Keratinocyte (primary cell): Measurements from ENCODE around the gene SSX5. TPM values are rescaled to one million over a fixed set of nuclear protein-coding genes. Genes with fewer than 3 reads are reported as not detected.
"Not testable (repeated sequence)": the region's sequence is repeated elsewhere in the genome, so short reads cannot be mapped to it uniquely, and the experiment has no call there.

Experiments used
- DNase-seq: peaks from one replicate; pipeline ENCODE4 v3.0.0-alpha.2; 2011; ENCODE audit warnings: low read depth, missing footprints, low spot score
- FAIRE-seq: peaks from 2 replicates; lab custom pipeline; 2011; peaks lifted over from hg19 to GRCh38; lab: Jason Lieb, UNC
- H2AFZ ChIP-seq: 2 replicates; pipeline ENCODE4 v1.6.0; 2012; ENCODE audit warnings: low read length, control low read depth, inconsistent platforms; ENCODE audit not compliant: control insufficient read depth
- H3K27ac ChIP-seq: 2 replicates; pipeline ENCODE4 v1.5.1; 2011; ENCODE audit warnings: low read length; ENCODE audit not compliant: control insufficient read depth, insufficient read depth
- H3K27me3 ChIP-seq: 3 replicates; pipeline ENCODE4 v1.6.0; 2011; ENCODE audit warnings: low read length; ENCODE audit not compliant: control insufficient read depth, insufficient read depth; ENCODE audit errors: extremely low read depth
- H3K36me3 ChIP-seq, 2 experiments: 2 replicates in 1 of 2; 3 replicates in 1 of 2; pipeline ENCODE4 v1.5.1; 2011; ENCODE audit warnings: low read length in 2 of 2, mild to moderate bottlenecking in 1 of 2; ENCODE audit not compliant: control insufficient read depth in 2 of 2, insufficient read depth in 2 of 2; ENCODE audit errors: extremely low read depth in 1 of 2
- H3K4me1 ChIP-seq: 3 replicates; pipeline ENCODE4 v1.5.1; 2011; ENCODE audit warnings: low read length; ENCODE audit not compliant: control insufficient read depth, insufficient read depth; ENCODE audit errors: extremely low read depth
- H3K4me2 ChIP-seq: 3 replicates; pipeline ENCODE4 v1.6.0; 2011; ENCODE audit warnings: low read depth, low read length; ENCODE audit not compliant: control insufficient read depth, insufficient read depth; ENCODE audit errors: extremely low read depth
- H3K4me3 ChIP-seq, 3 experiments: fragments of 200-600 bp in 1 of 3; sonication (generic) in 1 of 3; 2 replicates in 2 of 3; 3 replicates in 1 of 3; pipeline ENCODE4 v1.5.1; 2011 to 2016; ENCODE audit warnings: low read length in 3 of 3, mild to moderate bottlenecking in 3 of 3, control low read depth in 2 of 3, inconsistent platforms in 1 of 3, low read depth in 1 of 3, mixed read lengths in 1 of 3, mixed run types in 1 of 3, moderate library complexity in 1 of 3; ENCODE audit not compliant: control insufficient read depth in 2 of 3, insufficient read depth in 2 of 3; ENCODE audit errors: extremely low read depth in 1 of 3
- H3K79me2 ChIP-seq: 2 replicates; pipeline ENCODE4 v1.6.0; 2012; ENCODE audit warnings: low read length; ENCODE audit not compliant: control insufficient read depth, insufficient read depth
- H3K9ac ChIP-seq: 3 replicates; pipeline ENCODE4 v1.6.0; 2011; ENCODE audit warnings: low read length; ENCODE audit not compliant: control insufficient read depth, insufficient read depth; ENCODE audit errors: extremely low read depth
- H3K9me1 ChIP-seq: 3 replicates; pipeline ENCODE4 v1.6.0; 2011; ENCODE audit warnings: low read length; ENCODE audit not compliant: control insufficient read depth, insufficient read depth; ENCODE audit errors: extremely low read depth
- H3K9me3 ChIP-seq: 2 replicates; pipeline ENCODE4 v1.5.1; 2012; ENCODE audit warnings: low read depth, low read length; ENCODE audit not compliant: control insufficient read depth
- H4K20me1 ChIP-seq: 3 replicates; pipeline ENCODE4 v1.6.0; 2011; ENCODE audit warnings: low read length; ENCODE audit not compliant: control insufficient read depth, insufficient read depth; ENCODE audit errors: extremely low read depth
- EZH2 ChIP-seq: IDR thresholded peaks from one replicate; pipeline ENCODE4 v1.6.1; 2012; ENCODE audit warnings: inconsistent platforms, mild to moderate bottlenecking, low read length, moderate library complexity
- dilution Hi-C: fragments of 300-500 bp; cut with MboI; formaldehyde crosslinking; loops from one replicate; pipeline ENCODE4 v1.7.0; 2020; ENCODE audit warnings: low sequenced_read_pairs; ENCODE audit not compliant: extremely low pct_ligation_motif_present
- polyA minus RNA-seq, 3 experiments: library from RNA; depleted of rRNA, polyadenylated mRNA; stranded (reverse); fragments of >200 nt; gene quantifications; 1 replicate in 1 of 3; 2 replicates in 1 of 3; 3 replicates in 1 of 3; pipeline ENCODE4 v1.2.3, GENCODE V29; 2011
- polyA plus RNA-seq, 5 experiments: library from polyadenylated mRNA; depleted of rRNA in 3 of 5; stranded (reverse) in 3 of 5; stranded (forward) in 1 of 5; unstranded in 1 of 5; fragments of >200 nt; gene quantifications; 1 replicate in 1 of 5; 2 replicates in 3 of 5; 3 replicates in 1 of 5; pipeline versions ENCODE4 v1.2.1 to v1.2.3, GENCODE V29; 2011 to 2012; ENCODE audit warnings: missing spikeins in 2 of 5, low read depth in 1 of 5, low replicate concordance in 1 of 5

Gene SSX5
- polyA plus RNA-seq (not detected in 3 replicates), polyA minus RNA-seq (not detected in 3 replicates)
- not detected for polyA plus RNA-seq (2011; ENCODE audit: low read depth)
- polyA plus RNA-seq (2011; cell fraction: cytosol; rRNA removed), result not detected in 2 replicates
- not detected in 2 replicates for polyA plus RNA-seq (2011; cell fraction: nucleus; rRNA removed)
- polyA plus RNA-seq (2012; ENCODE audit: low replicate concordance), result not detected in 2 replicates
- polyA minus RNA-seq (2011; cell fraction: cytosol; rRNA and poly(A)+ RNA removed), result not detected
- polyA minus RNA-seq (2011; cell fraction: nucleus; rRNA and poly(A)+ RNA removed), result not detected in 2 replicates

GRCh38 chrX:48196745-48197201, at the start of gene SSX5:
Gene SSX5, minus strand, starts transcription at chrX:48196795. Its CDS starts 1,437 bp downstream, at chrX:48195358.
- dilution Hi-C loops, result no loop called here
- H3K27me3 ChIP-seq, result no peaks in the 10 kb centered on the region
- FAIRE-seq (no peak), DNase-seq (no peak)
- H3K27ac ChIP-seq, result no peak within 1 kb of the TSS
- no peak for TF ChIP-seq EZH2
- no peak within 1 kb of the TSS for H3K4me3 ChIP-seq
- no peak within 1 kb of the TSS for H2AFZ ChIP-seq
- no peak within 1 kb of the TSS for H3K9ac ChIP-seq
- no peaks in the 10 kb centered on the region for H4K20me1 ChIP-seq
- H3K79me2 ChIP-seq, result no peaks in the 10 kb centered on the region
- no peaks in the 10 kb centered on the region for H3K36me3 ChIP-seq
- H3K4me1 ChIP-seq, result no peaks in the 10 kb centered on the region
- peaks cover 2% of the 10 kb centered on the region for H3K9me3 ChIP-seq
- no peaks in the 10 kb centered on the region for H3K9me1 ChIP-seq
- H3K4me2 ChIP-seq, result no peak within 1 kb of the TSS

GRCh38 chrX:48224196-48224595, 27.6 kb upstream of the SSX5 start:
- H3K27ac ChIP-seq, H2AFZ ChIP-seq, H3K9me1 ChIP-seq, H3K4me2 ChIP-seq, H3K4me1 ChIP-seq, H3K79me2 ChIP-seq, H3K4me3 ChIP-seq, H4K20me1 ChIP-seq, H3K36me3 ChIP-seq, H3K9ac ChIP-seq, H3K9me3 ChIP-seq, FAIRE-seq, dilution Hi-C loops, H3K27me3 ChIP-seq, DNase-seq: not testable (repeated sequence)

- H4K20me1 ChIP-seq, H2AFZ ChIP-seq, H3K4me3 ChIP-seq, H3K79me2 ChIP-seq, H3K27ac ChIP-seq, H3K9me3 ChIP-seq, H3K4me1 ChIP-seq, H3K27me3 ChIP-seq, H3K9me1 ChIP-seq, H3K4me2 ChIP-seq, FAIRE-seq, DNase-seq, dilution Hi-C loops, H3K36me3 ChIP-seq, H3K9ac ChIP-seq: not testable (repeated sequence)
Measured at GRCh38 chrX:48214341-48214740, 17.7 kb upstream of the SSX5 start.

- H3K36me3 ChIP-seq, H3K9me1 ChIP-seq, H3K4me2 ChIP-seq, H3K9me3 ChIP-seq, H3K4me1 ChIP-seq, H4K20me1 ChIP-seq, H3K27ac ChIP-seq, FAIRE-seq, H3K4me3 ChIP-seq, H3K9ac ChIP-seq, DNase-seq, H3K27me3 ChIP-seq, H2AFZ ChIP-seq, dilution Hi-C loops, H3K79me2 ChIP-seq: not testable (repeated sequence)
Measured at GRCh38 chrX:48190024-48190423, 6.6 kb downstream of the SSX5 start.

GRCh38 chrX:48181882-48182281, 14.7 kb downstream of the SSX5 start:
- H3K9ac ChIP-seq, H3K79me2 ChIP-seq, H3K27me3 ChIP-seq, H3K4me2 ChIP-seq, H3K27ac ChIP-seq, dilution Hi-C loops, H3K4me3 ChIP-seq, FAIRE-seq, H3K36me3 ChIP-seq, H4K20me1 ChIP-seq, H3K9me3 ChIP-seq, H3K9me1 ChIP-seq, H2AFZ ChIP-seq, DNase-seq: not testable (repeated sequence)
- peaks cover 10% of the 10 kb centered on the region for H3K4me1 ChIP-seq
